Embryonic facial prominence (tissue), 1 donor: ENCODE measurements around the gene GALNT5.
"Not testable (repeated sequence)": the region's sequence is repeated elsewhere in the genome, so short reads cannot be mapped to it uniquely, and the experiment has no call there.

Experiments used
- DNase-seq: peaks from one replicate; pipeline ENCODE4 v3.0.0-alpha.2; 2016; ENCODE audit errors: extremely low spot score

The GALNT5 gene

GRCh38 chr2:157326698-157327097 lies 69.2 kb downstream of the GALNT5 start:
- no peak for DNase-seq

GRCh38 chr2:157327200-157327599 lies 69.7 kb downstream of the GALNT5 start:
- DNase-seq = no peak

- no peak for DNase-seq
Measured at GRCh38 chr2:157327621-157328500, 70.4 kb downstream of the GALNT5 start.

- DNase-seq = no peak
Measured at GRCh38 chr2:157329524-157329923, 72.0 kb downstream of the GALNT5 start.

- no peak for DNase-seq
Measured at GRCh38 chr2:157333304-157334047, 76.0 kb downstream of the GALNT5 start.

- DNase-seq = no peak
Measured at GRCh38 chr2:157334335-157334734, 76.8 kb downstream of the GALNT5 start.

- DNase-seq = no peak
Measured at GRCh38 chr2:157334797-157335196, 77.3 kb downstream of the GALNT5 start.

- no peak for DNase-seq
Measured at GRCh38 chr2:157336137-157337010, 78.9 kb downstream of the GALNT5 start.

- no peak for DNase-seq
Measured at GRCh38 chr2:157337978-157338377, 80.5 kb downstream of the GALNT5 start.

GRCh38 chr2:157339965-157340655 lies 82.6 kb downstream of the GALNT5 start:
- DNase-seq = no peak

- not testable (repeated sequence) for DNase-seq
Measured at GRCh38 chr2:157341381-157341780, 83.9 kb downstream of the GALNT5 start.

- DNase-seq = no peak
Measured at GRCh38 chr2:157345647-157346389, 88.3 kb downstream of the GALNT5 start.

- DNase-seq = no peak
Measured at GRCh38 chr2:157348291-157348921, 90.9 kb downstream of the GALNT5 start.

GRCh38 chr2:157349949-157350515 lies 92.5 kb downstream of the GALNT5 start:
- DNase-seq = no peak

- DNase-seq = no peak
Measured at GRCh38 chr2:157355618-157356017, 98.1 kb downstream of the GALNT5 start.

GRCh38 chr2:157359628-157360027 lies 102.1 kb downstream of the GALNT5 start:
- no peak for DNase-seq

GRCh38 chr2:157361526-157361925 lies 104.0 kb downstream of the GALNT5 start:
- no peak for DNase-seq

GRCh38 chr2:157362627-157363026 lies 105.1 kb downstream of the GALNT5 start:
- DNase-seq = no peak

- DNase-seq = no peak
Measured at GRCh38 chr2:157363612-157364101, 106.2 kb downstream of the GALNT5 start.
